Pulmonary artery endothelial cell (primary cell): ENCODE measurements around the gene PSTPIP1. TPM values are rescaled to one million over a fixed set of nuclear protein-coding genes. Genes with fewer than 3 reads are reported as not detected.

ENCODE experiments used
- DNase-seq: peaks from one replicate; pipeline ENCODE4 v3.0.0-alpha.2; 2011; ENCODE audit warnings: low read depth, low spot score
- total RNA-seq: library from RNA; depleted of rRNA; stranded (reverse); fragments of >200 nt; gene quantifications from 2 replicates; pipeline ENCODE4 v1.2.3, GENCODE V29; 2014

Gene PSTPIP1
- total RNA-seq, 1 donor from 2014 or later = 3.2 TPM

DNA sequence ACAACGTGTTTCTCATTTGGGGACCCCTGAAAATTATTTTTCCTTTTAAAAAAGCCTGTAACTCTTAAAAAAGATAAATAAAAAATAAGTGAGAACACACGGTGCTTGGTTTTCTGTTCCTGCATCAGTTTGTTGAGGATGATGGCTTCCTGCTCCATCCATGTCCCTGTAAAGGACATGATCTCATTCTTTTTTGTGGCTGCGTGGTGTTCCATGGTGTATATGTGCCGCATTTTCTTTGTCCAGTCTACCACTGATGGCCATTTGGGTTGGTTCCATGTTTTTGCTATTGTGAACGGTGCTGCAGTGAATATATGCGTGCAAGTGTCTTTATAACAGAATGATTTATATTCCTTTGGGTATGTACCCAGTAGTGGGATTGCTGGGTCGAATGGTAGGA is 73.7 kb downstream of the PSTPIP1 start:
- no peak for DNase-seq

- no peak for DNase-seq
Observed at GRCh38 chr15:77069521-77070121, 74.7 kb downstream of the PSTPIP1 start.

DNA sequence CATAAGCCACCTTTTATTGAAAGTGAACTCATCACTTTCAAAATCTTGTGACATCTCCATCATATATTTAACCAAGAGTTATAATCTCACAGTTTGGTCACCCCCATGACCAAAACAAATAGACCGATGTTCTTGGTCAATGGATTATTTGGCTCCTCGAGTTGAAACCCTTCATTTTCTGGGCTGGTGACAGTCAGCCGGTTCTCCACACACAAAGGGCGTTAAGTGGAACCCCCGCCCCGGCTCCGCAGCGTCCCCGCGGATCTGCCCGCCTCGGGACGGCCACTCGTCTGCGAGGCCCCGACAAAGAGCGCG is 75.2 kb downstream of the PSTPIP1 start:
- no peak for DNase-seq

DNA sequence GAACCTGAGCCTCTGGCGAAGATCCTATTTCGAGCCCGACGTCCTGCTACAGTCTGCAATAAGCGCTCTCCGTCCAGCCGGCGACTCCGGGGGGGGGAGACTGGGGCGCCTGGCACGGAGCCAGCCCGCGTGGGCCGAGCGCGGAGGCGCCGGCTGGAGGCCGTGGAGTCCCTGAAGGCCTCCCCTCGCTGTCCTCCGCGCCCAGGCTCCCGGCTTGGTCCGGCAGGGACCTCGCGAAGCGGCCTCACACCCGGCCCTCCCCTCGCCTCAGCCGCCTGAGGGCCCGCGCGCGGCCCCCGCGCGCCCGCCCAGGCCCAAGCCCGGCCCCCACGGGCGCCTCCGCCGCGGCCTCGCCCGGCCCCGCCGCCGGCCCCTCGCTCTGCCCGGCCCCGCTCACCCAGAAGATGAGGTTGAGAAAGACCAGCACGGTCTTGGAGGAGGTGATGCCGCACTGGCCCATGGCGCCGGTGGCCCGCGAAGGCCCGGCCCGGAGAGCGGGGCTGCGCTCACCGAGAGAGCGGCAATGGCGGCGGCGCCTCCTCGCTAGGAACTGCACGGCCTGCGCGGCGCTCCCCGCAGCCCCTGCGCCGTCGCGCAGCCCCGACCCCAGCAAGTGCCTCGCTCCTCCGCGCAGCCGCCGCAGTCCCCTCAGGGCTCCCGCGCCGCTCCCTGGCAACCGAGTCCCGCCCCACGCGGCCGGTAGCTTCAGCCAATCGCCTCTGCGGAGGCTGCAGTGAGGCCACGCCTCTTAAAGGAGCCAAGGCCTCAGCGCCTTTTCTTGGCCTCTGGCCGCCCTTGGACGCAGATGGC is 75.8 kb downstream of the PSTPIP1 start, which contains the start of gene TSPAN3:
TSS of gene TSPAN3 (minus strand) at position 615 of the 810 bp plus-strand sequence. CDS start at position 460, 155 bp downstream.
- peak; percentile 80 for DNase-seq

GRCh38 chr15:77071305-77072223 is 76.6 kb downstream of the PSTPIP1 start:
- no peak for DNase-seq

- DNase-seq = no peak
Observed at GRCh38 chr15:77074350-77074749, 79.4 kb downstream of the PSTPIP1 start.

DNA sequence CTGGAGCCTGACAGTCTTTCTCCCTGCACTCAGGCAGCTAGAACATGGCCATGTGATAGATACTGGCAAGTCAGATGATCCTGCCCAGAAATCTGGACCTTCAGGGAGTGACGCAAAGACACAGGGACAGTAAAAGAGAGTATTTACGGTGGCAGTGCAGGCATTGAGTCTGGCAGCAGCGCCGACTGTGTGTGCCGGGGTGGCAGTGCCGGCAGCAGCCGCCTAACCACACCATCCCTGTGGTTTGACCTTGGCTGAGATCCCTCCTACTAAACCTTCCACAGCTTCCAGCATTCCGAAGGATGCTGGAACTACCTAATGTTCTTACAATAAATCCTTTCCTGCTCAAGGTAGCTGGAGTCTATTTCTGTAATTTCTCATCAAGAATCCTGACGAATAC is 80.6 kb downstream of the PSTPIP1 start:
- DNase-seq = no peak

- DNase-seq = no peak
Observed at GRCh38 chr15:77076323-77076915, 81.5 kb downstream of the PSTPIP1 start.

DNA sequence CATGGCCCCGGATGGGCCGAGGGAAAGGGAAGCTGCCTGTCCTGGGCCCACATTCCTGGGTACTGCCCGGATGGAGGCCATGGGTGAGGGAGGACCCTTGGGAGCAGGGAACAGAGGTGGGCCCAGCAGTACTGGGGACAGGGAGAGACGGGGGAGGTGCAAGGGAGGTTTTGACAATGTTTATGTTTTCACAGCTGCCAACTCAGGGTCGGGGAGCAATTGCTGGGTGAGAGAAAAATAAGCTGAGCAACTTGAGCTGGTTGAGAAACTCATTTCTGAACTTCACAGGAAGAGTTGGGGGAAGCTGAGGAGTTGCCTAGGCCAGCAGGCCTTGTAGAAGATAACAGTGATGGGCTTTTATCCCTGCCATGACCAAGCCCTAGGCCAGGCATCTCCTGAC is 87.0 kb downstream of the PSTPIP1 start:
- DNase-seq = no peak

GRCh38 chr15:77083381-77084160 is 88.6 kb downstream of the PSTPIP1 start:
- no peak for DNase-seq

- no peak for DNase-seq
Observed at GRCh38 chr15:77084436-77084835, 89.5 kb downstream of the PSTPIP1 start.

DNA sequence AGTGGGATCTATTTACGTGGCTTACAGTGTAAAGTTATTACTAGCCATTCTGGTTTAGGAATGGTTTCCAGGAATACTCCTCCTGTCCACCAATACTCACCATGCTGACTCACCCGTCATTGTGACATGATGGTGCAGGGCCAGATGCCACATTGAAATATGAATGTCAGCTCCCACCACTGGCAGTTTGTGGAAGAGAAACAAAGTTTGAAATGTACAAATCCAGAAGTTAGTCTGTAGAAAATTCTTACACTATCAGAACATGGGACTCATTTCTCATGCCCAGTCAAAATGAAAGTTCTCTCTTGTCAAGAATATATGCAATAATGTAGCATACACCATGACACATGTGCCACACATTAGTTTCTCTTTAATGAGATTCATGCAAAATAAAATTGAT is 90.4 kb downstream of the PSTPIP1 start:
- no peak for DNase-seq

Other genes with a start within 250 kb of the PSTPIP1 start
- gene SCAPER, start 89.8 kb upstream of the PSTPIP1 start, total RNA-seq = 5.9 and 7.7 TPM in 2 replicates
- 43.5 and 56.6 TPM in 2 replicates for gene RCN2, start 63.4 kb upstream of the PSTPIP1 start, total RNA-seq
- 308 and 341 TPM in 2 replicates for gene TSPAN3, start 76.0 kb downstream of the PSTPIP1 start, total RNA-seq